ENCODE data around the gene NIT1. TPM values are rescaled to one million over a fixed set of nuclear protein-coding genes. Genes with fewer than 3 reads are reported as not detected.

Gene NIT1
- total RNA-seq, 1 experiment from 2014 or later, result 47.2 TPM

DNA sequence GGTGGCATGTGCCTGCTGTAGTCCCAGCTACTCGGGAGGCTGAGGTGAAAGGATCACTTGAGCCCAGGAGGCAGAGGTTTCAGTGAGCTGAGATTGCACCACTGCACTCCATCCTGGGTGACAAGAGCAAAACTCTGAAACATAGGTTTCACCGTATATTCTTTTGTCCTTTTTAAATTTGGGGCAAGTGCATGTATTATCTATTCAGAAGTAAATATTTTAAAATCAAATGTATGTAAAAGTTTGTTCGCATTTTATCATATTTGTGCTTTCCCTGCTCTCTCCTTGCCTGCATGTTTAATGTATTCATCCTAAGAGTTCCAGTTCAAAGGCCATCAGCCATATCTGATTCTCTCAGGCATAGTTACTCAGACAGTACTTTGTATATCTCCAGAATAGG is 27.9 kb downstream of the NIT1 start:
- Mint-ChIP-seq H3K9me3 (no peaks in the 10 kb centered on the region), H3K27ac (no peak overlapping the region), H3K27me3 (ENCODE audit: low read depth) (no peaks in the 10 kb centered on the region), H3K4me1 (no peaks in the 10 kb centered on the region), H3K4me3 (no peak overlapping the region), H3K36me3 (no peaks in the 10 kb centered on the region)
- ChIA-PET POLR2A (no interaction called here), CTCF (interaction anchor here (1.4 kb wide), 1 partner anchor 191 kb away, joined by 3 read pairs; the partner anchor contains the start of gene ITLN2)
- TF ChIP-seq, protein P1, sequence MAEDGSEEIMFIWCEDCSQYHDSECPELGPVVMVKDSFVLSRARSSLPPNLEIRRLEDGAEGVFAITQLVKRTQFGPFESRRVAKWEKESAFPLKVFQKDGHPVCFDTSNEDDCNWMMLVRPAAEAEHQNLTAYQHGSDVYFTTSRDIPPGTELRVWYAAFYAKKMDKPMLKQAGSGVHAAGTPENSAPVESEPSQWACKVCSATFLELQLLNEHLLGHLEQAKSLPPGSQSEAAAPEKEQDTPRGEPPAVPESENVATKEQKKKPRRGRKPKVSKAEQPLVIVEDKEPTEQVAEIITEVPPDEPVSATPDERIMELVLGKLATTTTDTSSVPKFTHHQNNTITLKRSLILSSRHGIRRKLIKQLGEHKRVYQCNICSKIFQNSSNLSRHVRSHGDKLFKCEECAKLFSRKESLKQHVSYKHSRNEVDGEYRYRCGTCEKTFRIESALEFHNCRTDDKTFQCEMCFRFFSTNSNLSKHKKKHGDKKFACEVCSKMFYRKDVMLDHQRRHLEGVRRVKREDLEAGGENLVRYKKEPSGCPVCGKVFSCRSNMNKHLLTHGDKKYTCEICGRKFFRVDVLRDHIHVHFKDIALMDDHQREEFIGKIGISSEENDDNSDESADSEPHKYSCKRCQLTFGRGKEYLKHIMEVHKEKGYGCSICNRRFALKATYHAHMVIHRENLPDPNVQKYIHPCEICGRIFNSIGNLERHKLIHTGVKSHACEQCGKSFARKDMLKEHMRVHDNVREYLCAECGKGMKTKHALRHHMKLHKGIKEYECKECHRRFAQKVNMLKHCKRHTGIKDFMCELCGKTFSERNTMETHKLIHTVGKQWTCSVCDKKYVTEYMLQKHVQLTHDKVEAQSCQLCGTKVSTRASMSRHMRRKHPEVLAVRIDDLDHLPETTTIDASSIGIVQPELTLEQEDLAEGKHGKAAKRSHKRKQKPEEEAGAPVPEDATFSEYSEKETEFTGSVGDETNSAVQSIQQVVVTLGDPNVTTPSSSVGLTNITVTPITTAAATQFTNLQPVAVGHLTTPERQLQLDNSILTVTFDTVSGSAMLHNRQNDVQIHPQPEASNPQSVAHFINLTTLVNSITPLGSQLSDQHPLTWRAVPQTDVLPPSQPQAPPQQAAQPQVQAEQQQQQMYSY (CRISPR knock-in tag; IDR thresholded peaks at IDR 0.05), result no peak
- ATAC-seq, result no peak
- DNase-seq (ENCODE audit: low spot score), result no peak

DNA sequence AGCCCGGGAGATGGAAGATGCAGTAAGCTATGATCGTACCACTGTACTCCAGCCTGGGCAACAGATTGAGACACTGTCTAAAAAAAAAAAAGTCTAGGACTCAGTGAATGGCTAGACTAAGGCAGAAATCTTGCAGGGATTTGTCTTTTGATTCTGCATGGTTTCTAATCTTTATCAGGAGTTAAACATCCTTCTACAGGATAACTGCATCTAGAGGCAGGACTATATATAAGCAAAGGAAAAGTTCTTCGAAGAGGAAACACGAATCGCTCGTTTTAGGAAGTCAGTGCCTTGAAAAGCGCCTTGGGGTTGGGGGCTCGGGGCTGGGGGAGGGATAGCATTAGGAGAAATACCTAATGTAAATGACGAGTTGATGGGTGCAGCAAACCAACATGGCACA is 35.3 kb downstream of the NIT1 start:
- ChIA-PET CTCF (interaction anchor here (0.9 to 2.7 kb wide), 3 partner anchors 12 to 108 kb away, joined by 3 to 18 read pairs (median 4); partner anchors contain the start of genes DEDD, PPOX and USF1), POLR2A (interaction anchor here (1.0 to 1.4 kb wide), 4 partner anchors 13 to 131 kb away, joined by 3 to 13 read pairs (median 6); partner anchors contain the start of genes B4GALT3, DEDD and PPOX)
- H3K27ac Mint-ChIP-seq, result peak overlapping the region; percentile 77
- H3K4me1 Mint-ChIP-seq, result peaks cover 10% of the 10 kb centered on the region
- no peaks in the 10 kb centered on the region for H3K9me3 Mint-ChIP-seq
- H3K4me3 Mint-ChIP-seq, result peak overlapping the region; percentile 99
- no peak for DNase-seq (ENCODE audit: low spot score)
- no peak for ATAC-seq
- no peak for TF ChIP-seq GABPB1 (CRISPR knock-in tag; IDR thresholded peaks at IDR 0.05)
- TF ChIP-seq RORB (CRISPR knock-in tag; IDR thresholded peaks at IDR 0.05), result no peak
- no peak for TF ChIP-seq ZNF317 (CRISPR knock-in tag; IDR thresholded peaks at IDR 0.05; ENCODE audit: borderline replicate concordance, low read depth)
- TF ChIP-seq, protein P2, sequence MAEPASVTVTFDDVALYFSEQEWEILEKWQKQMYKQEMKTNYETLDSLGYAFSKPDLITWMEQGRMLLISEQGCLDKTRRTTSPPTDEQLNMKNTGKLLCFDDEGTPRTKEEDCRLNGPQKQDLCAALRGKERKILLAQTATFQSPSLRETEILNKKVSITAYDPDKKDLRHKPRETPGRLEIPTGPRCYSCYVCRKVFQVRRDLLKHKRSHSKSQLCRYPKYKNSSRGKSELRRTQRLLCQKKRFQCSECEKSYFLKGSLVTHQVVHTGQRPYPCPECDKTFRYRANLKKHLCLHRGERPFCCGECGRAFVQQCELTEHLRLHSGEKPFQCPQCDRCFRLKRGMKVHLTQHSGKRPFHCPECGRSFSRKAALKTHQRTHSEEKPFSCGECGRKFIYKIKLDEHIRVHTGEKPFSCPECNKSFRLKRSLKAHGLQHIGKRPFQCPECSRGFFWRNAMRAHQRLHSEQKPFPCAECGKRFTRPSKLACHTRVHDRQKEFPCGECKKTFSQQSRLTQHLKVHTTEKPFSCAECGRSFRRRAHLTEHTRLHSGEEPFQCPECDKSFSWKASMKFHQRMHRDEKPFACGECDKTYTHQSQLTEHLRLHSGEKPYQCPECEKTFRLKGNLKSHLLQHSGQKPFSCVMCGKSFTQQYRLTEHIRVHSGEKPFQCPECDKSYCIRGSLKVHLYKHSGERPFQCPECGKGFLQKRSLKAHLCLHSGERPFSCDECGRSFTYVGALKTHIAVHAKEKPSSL (CRISPR knock-in tag; conservative IDR thresholded peaks at IDR 0.05), result no peak
- no peak for TF ChIP-seq FOXJ3 (CRISPR knock-in tag; IDR thresholded peaks at IDR 0.05; ENCODE audit: borderline replicate concordance)
- TF ChIP-seq SOX15 (CRISPR knock-in tag; IDR thresholded peaks at IDR 0.05), result no peak
- no peak for TF ChIP-seq NR1H2 (CRISPR knock-in tag; IDR thresholded peaks at IDR 0.05)
- TF ChIP-seq ZNF232 (CRISPR knock-in tag; IDR thresholded peaks at IDR 0.05), result no peak
- TF ChIP-seq ZBTB21 (CRISPR knock-in tag; IDR thresholded peaks at IDR 0.05; ENCODE audit: borderline replicate concordance), result no peak
- TF ChIP-seq ATF1 (CRISPR knock-in tag; IDR thresholded peaks at IDR 0.05), result no peak
- TF ChIP-seq NR2C2 (CRISPR knock-in tag; IDR thresholded peaks at IDR 0.05), result no peak
- TF ChIP-seq, protein P3, sequence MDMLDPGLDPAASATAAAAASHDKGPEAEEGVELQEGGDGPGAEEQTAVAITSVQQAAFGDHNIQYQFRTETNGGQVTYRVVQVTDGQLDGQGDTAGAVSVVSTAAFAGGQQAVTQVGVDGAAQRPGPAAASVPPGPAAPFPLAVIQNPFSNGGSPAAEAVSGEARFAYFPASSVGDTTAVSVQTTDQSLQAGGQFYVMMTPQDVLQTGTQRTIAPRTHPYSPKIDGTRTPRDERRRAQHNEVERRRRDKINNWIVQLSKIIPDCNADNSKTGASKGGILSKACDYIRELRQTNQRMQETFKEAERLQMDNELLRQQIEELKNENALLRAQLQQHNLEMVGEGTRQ (CRISPR knock-in tag; IDR thresholded peaks at IDR 0.05), result no peak
- no peak for TF ChIP-seq NFYB (CRISPR knock-in tag; conservative IDR thresholded peaks at IDR 0.05; ENCODE audit: low read depth)
- no peak for TF ChIP-seq ZNF671 (CRISPR knock-in tag; IDR thresholded peaks at IDR 0.05)
- TF ChIP-seq, protein P4, sequence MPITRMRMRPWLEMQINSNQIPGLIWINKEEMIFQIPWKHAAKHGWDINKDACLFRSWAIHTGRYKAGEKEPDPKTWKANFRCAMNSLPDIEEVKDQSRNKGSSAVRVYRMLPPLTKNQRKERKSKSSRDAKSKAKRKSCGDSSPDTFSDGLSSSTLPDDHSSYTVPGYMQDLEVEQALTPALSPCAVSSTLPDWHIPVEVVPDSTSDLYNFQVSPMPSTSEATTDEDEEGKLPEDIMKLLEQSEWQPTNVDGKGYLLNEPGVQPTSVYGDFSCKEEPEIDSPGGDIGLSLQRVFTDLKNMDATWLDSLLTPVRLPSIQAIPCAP (CRISPR knock-in tag; IDR thresholded peaks at IDR 0.05), result no peak
- H3K27me3 Mint-ChIP-seq (ENCODE audit: low read depth), result no peaks in the 10 kb centered on the region
- peaks cover 7% of the 10 kb centered on the region for H3K36me3 Mint-ChIP-seq

Data from WTC11 (cell line).